OCI-LY7 (cell line): ENCODE measurements around the gene VSIR. TPM values are rescaled to one million over a fixed set of nuclear protein-coding genes. Genes with fewer than 3 reads are reported as not detected.

Experiments
- BruUV-seq: library from RNA; stranded (reverse); fragments of 400-500 nt; replicated peaks from 2 replicates; lab custom pipeline; 2021; lab: Mats Ljungman, UMichigan
- CTCF ChIA-PET: fragments of 300-600 bp; sonication (Branson Sonifier 250); formaldehyde crosslinking; loops from one replicate; lab custom pipeline; 2022; ENCODE audit warnings: antibody characterized with exemption; ENCODE audit not compliant: unreplicated experiment; lab: Charles Lee
- POLR2A ChIA-PET: fragments of 300-600 bp; sonication (Branson Sonifier 250); formaldehyde crosslinking; loops from one replicate; lab custom pipeline; 2022; ENCODE audit warnings: antibody characterized with exemption; lab: Charles Lee
- DNase-seq: peaks from one replicate; pipeline ENCODE4 v3.0.0-alpha.2; 2015; ENCODE audit warnings: low spot score
- H2AFZ ChIP-seq: fragments of 200-600 bp; sonication (generic), shearing (Covaris generic); 2 replicates; pipeline ENCODE4 v1.6.1; 2014; ENCODE audit warnings: mild to moderate bottlenecking, antibody characterized with exemption, low read length, moderate library complexity
- H3K27ac ChIP-seq: fragments of 200-600 bp; sonication (generic); 2 replicates; pipeline ENCODE4 v1.5.1; 2014; ENCODE audit warnings: mixed run types, low read depth, mild to moderate bottlenecking, moderate library complexity, low read length, inconsistent platforms; ENCODE audit not compliant: poor library complexity, severe bottlenecking
- H3K36me3 ChIP-seq: fragments of 200-600 bp; sonication (generic); 2 replicates; pipeline ENCODE4 v1.6.1; 2014; ENCODE audit warnings: mild to moderate bottlenecking, antibody characterized with exemption, low read length, moderate library complexity, mixed read lengths; ENCODE audit not compliant: insufficient read depth
- H3K4me1 ChIP-seq: fragments of 200-600 bp; sonication (generic); 2 replicates; pipeline ENCODE4 v1.5.1; 2014; ENCODE audit warnings: mild to moderate bottlenecking, low read length; ENCODE audit not compliant: insufficient read depth, poor library complexity, severe bottlenecking
- H3K4me2 ChIP-seq: fragments of 200-600 bp; sonication (generic); 2 replicates; pipeline ENCODE4 v1.6.1; 2014; ENCODE audit warnings: mild to moderate bottlenecking, low read length
- H3K4me3 ChIP-seq: fragments of 200-600 bp; sonication (generic); 2 replicates; pipeline ENCODE4 v1.5.1; 2014; ENCODE audit warnings: mild to moderate bottlenecking, low read depth, low read length; ENCODE audit not compliant: poor library complexity, severe bottlenecking
- H3K79me2 ChIP-seq: fragments of 200-600 bp; sonication (generic); 2 replicates; pipeline ENCODE4 v1.6.1; 2016; ENCODE audit warnings: low read depth, mild to moderate bottlenecking, low read length, moderate library complexity, mixed read lengths; ENCODE audit not compliant: insufficient read depth
- H3K9me2 ChIP-seq: fragments of 200-600 bp; sonication (generic); 2 replicates; pipeline ENCODE4 v1.6.1; 2016; ENCODE audit warnings: mild to moderate bottlenecking, low read length, mixed read lengths; ENCODE audit not compliant: insufficient read depth
- H3K9me3 ChIP-seq: fragments of 200-600 bp; sonication (generic); 2 replicates; pipeline ENCODE4 v1.6.1; 2014; ENCODE audit warnings: mild to moderate bottlenecking, mixed run types, low read length, mixed read lengths
- H4K20me1 ChIP-seq: fragments of 200-600 bp; sonication (generic); 2 replicates; pipeline ENCODE4 v1.6.1; 2014; ENCODE audit warnings: mild to moderate bottlenecking, antibody characterized with exemption, low read length, moderate library complexity, mixed read lengths; ENCODE audit not compliant: insufficient read depth
- CTCF ChIP-seq: fragments of 200-600 bp; sonication (generic); conservative IDR thresholded peaks from 2 replicates; pipeline ENCODE4 v1.5.1; 2014; ENCODE audit warnings: mild to moderate bottlenecking, antibody characterized with exemption, low read length, moderate library complexity, mixed read lengths
- EZH2phosphoT487 ChIP-seq: fragments of 200-600 bp; sonication (generic); IDR thresholded peaks from 2 replicates; pipeline ENCODE4 v1.6.1; 2018; ENCODE audit warnings: low read depth, borderline replicate concordance, mild to moderate bottlenecking, mixed run types, antibody characterized with exemption, low read length, moderate library complexity, mixed read lengths
- intact Hi-C: fragments of 100-400 bp; cut with micrococcal nuclease; formaldehyde crosslinking; loops from one replicate; pipeline ENCODE4 v1.10.0; 2022; ENCODE audit not compliant: unreplicated experiment
- total RNA-seq, 2 experiments: library from RNA; depleted of rRNA in 1 of 2; stranded (reverse); fragments of >200 nt in 1 of 2; shearing (Covaris generic) in 1 of 2; gene quantifications; 2 replicates each; pipeline ENCODE4 v1.2.3, GENCODE V29; 2014 to 2022

The VSIR gene
- total RNA-seq, 2 experiments from 2014 or later = 2.2 to 9.0 TPM

- Histone ChIP-seq H3K9me3 (no peaks in the 10 kb centered on the region), H4K20me1 (no peaks in the 10 kb centered on the region), H3K4me2 (no peak overlapping the region), H3K9me2 (no peaks in the 10 kb centered on the region), H3K36me3 (peaks cover 80% of the 10 kb centered on the region), H2AFZ (no peak overlapping the region), H3K4me1 (no peaks in the 10 kb centered on the region), H3K79me2 (no peaks in the 10 kb centered on the region), H3K4me3 (no peak overlapping the region), H3K27ac (no peak overlapping the region)
- no peak for DNase-seq
- TF ChIP-seq EZH2phosphoT487 = no peak
- TF ChIP-seq CTCF = no peak
- ChIA-PET CTCF (interaction anchor here (0.9 kb wide), 1 partner anchor 17 kb away, joined by 3 read pairs; no protein-coding TSS in a partner anchor), POLR2A (interaction anchor here (0.5 to 0.8 kb wide), 3 partner anchors 16 to 941 kb away, joined by 3 to 6 read pairs (median 4); no protein-coding TSS in a partner anchor)
- no TSS peak for BruUV-seq
- intact Hi-C loops = no loop called here
These were observed 44.7 kb upstream of the VSIR start for GRCh38 chr10:71817831-71818655.

GRCh38 chr10:71816936-71817618 is 43.8 kb upstream of the VSIR start:
- intact Hi-C loops = no loop called here

More at GRCh38 chr10:71816936-71817618, 43.8 kb upstream of the VSIR start:
- no peak overlapping the region for H2AFZ ChIP-seq
- H3K9me2 ChIP-seq = no peaks in the 10 kb centered on the region
- no peaks in the 10 kb centered on the region for H3K79me2 ChIP-seq
- no peak for DNase-seq
- peaks cover 5% of the 10 kb centered on the region for H3K4me1 ChIP-seq
- H3K36me3 ChIP-seq = peaks cover 72% of the 10 kb centered on the region
- H3K27ac ChIP-seq = no peak overlapping the region
- no peaks in the 10 kb centered on the region for H4K20me1 ChIP-seq
- ChIA-PET CTCF (no interaction called here), POLR2A (no interaction called here)
- TSS peak; percentile 81 for BruUV-seq
- no peak overlapping the region for H3K4me2 ChIP-seq
- TF ChIP-seq EZH2phosphoT487 = no peak
- TF ChIP-seq CTCF = no peak
- no peak overlapping the region for H3K4me3 ChIP-seq
- no peaks in the 10 kb centered on the region for H3K9me3 ChIP-seq
